Liver (tissue), 3 donors: Measurements from ENCODE around the gene FIGNL1.

ENCODE experiments used
- ATF3 ChIP-seq: IDR thresholded peaks from 2 replicates; pipeline ENCODE4 v1.6.1; 2016; ENCODE audit warnings: antibody characterized with exemption
- CTCF ChIP-seq: fragments of 150-350 bp; IDR thresholded peaks from 2 replicates; pipeline ENCODE4 v1.5.1; 2017; ENCODE audit warnings: improper control_type of control experiment, low read depth, low read length; ENCODE audit not compliant: missing input control
- EGR1 ChIP-seq, 2 donors: IDR thresholded peaks; 2 replicates each; pipeline ENCODE4 v1.6.1; 2016 to 2018; ENCODE audit warnings: antibody characterized with exemption in 2 of 2, low read depth in 2 of 2
- GABPA ChIP-seq, 2 donors: IDR thresholded peaks in 1 of 2; conservative IDR thresholded peaks in 1 of 2; 2 replicates each; pipeline ENCODE4 v1.6.1; 2016; ENCODE audit warnings: antibody characterized with exemption in 2 of 2, mild to moderate bottlenecking in 1 of 2, moderate library complexity in 1 of 2
- HNF4G ChIP-seq: IDR thresholded peaks from 2 replicates; pipeline ENCODE4 v1.6.1; 2016; ENCODE audit warnings: antibody characterized with exemption
- JUND ChIP-seq, 2 donors: IDR thresholded peaks; 2 replicates each; pipeline ENCODE4 v1.6.1; 2016; ENCODE audit warnings: antibody characterized with exemption in 2 of 2
- MAX ChIP-seq: IDR thresholded peaks from 2 replicates; pipeline ENCODE4 v1.6.1; 2016; ENCODE audit warnings: antibody characterized with exemption
- RAD21 ChIP-seq, 2 donors: IDR thresholded peaks; 2 replicates each; pipeline ENCODE4 v1.6.1; 2016; ENCODE audit warnings: antibody characterized with exemption in 2 of 2, mild to moderate bottlenecking in 2 of 2
- REST ChIP-seq: IDR thresholded peaks from 2 replicates; pipeline ENCODE4 v1.6.1; 2016; ENCODE audit warnings: antibody characterized with exemption, mild to moderate bottlenecking
- SP1 ChIP-seq: IDR thresholded peaks from 2 replicates; pipeline ENCODE4 v1.6.1; 2018; ENCODE audit warnings: antibody characterized with exemption, mild to moderate bottlenecking
- TAF1 ChIP-seq: conservative IDR thresholded peaks from 2 replicates; pipeline ENCODE4 v1.6.1; 2016; ENCODE audit warnings: antibody characterized with exemption, mild to moderate bottlenecking
- YY1 ChIP-seq: IDR thresholded peaks from 2 replicates; pipeline ENCODE4 v1.6.1; 2016; ENCODE audit warnings: antibody characterized with exemption, mild to moderate bottlenecking
- donor health status: healthy.
- donor health status: healthy.

- TF ChIP-seq GABPA (IDR thresholded peaks at IDR 0.05 in 1 of 2, conservative IDR thresholded peaks at IDR 0.05 in 1 of 2), result no peak
- TF ChIP-seq TAF1, result no peak
- no peak for TF ChIP-seq SP1
- no peak for TF ChIP-seq CTCF
- no peak for TF ChIP-seq MAX
- no peak for TF ChIP-seq JUND (IDR thresholded peaks at IDR 0.05)
- TF ChIP-seq REST, result no peak
- TF ChIP-seq HNF4G, result no peak
- TF ChIP-seq YY1, result no peak
- no peak for TF ChIP-seq EGR1 (IDR thresholded peaks at IDR 0.05; ENCODE audit: low read depth in 2 of 2)
- no peak for TF ChIP-seq RAD21 (IDR thresholded peaks at IDR 0.05)
- no peak for TF ChIP-seq ATF3
Observed at GRCh38 chr7:50492770-50493519, 42.8 kb upstream of the FIGNL1 start.
